Measurements from ENCODE around the gene HINT1.

HINT1 gene

GRCh38 chr5:131151216-131151615 lies 13.8 kb downstream of the HINT1 start:
- DNase-seq, result no peak
- H3F3A ChIP-seq (ENCODE audit: insufficient read depth, low read length), result 0 out of 2 replicates have a peak, but pooled peaks cover 4% of the 10 kb centered on the region
- H3K4me2 ChIP-seq (ENCODE audit: low read depth, low read length), result no peak overlapping the region

GRCh38 chr5:131150408-131150807 lies 14.6 kb downstream of the HINT1 start:
- TF ChIP-seq EZH2phosphoT487 (IDR thresholded peaks at IDR 0.05; ENCODE audit: low read length) (no peak), CTCF (IDR thresholded peaks at IDR 0.05; ENCODE audit: low read length) (no peak), EZH2 (optimal IDR thresholded peaks at IDR 0.05; ENCODE audit: low read depth, low read length) (no peak)
- no peaks in the 10 kb centered on the region for H3K36me3 ChIP-seq (replicated peaks; ENCODE audit: insufficient read depth, low read length)
- no peak overlapping the region for H3K4me3 ChIP-seq (ENCODE audit: low read length)
- no peak overlapping the region for H3K27ac ChIP-seq (ENCODE audit: low read length)
- no peak overlapping the region for H3K9ac ChIP-seq (ENCODE audit: low read length)
- H2AFZ ChIP-seq (ENCODE audit: low read length), result no peak overlapping the region
- H3K27me3 ChIP-seq (replicated peaks; ENCODE audit: insufficient read depth, low read length), result no peaks in the 10 kb centered on the region
- H3F3A ChIP-seq (ENCODE audit: insufficient read depth, low read length), result 0 out of 2 replicates have a peak, but pooled peaks cover 2% of the 10 kb centered on the region
- no peak overlapping the region for H3K4me2 ChIP-seq (ENCODE audit: low read depth, low read length)
- H3K4me1 ChIP-seq (ENCODE audit: low read length), result no peaks in the 10 kb centered on the region
- no peaks in the 10 kb centered on the region for H3K9me2 ChIP-seq (replicated peaks; ENCODE audit: insufficient read depth, low read length)
- no peaks in the 10 kb centered on the region for H3K79me2 ChIP-seq (ENCODE audit: low read length)
- DNase-seq, result no peak
- H3K9me3 ChIP-seq (replicated peaks; ENCODE audit: insufficient read depth, low read length), result no peaks in the 10 kb centered on the region
- no peaks in the 10 kb centered on the region for H4K20me1 ChIP-seq (ENCODE audit: insufficient read depth, low read length)

More at GRCh38 chr5:131151216-131151615, 13.8 kb downstream of the HINT1 start:
- H3K36me3 ChIP-seq (replicated peaks; ENCODE audit: insufficient read depth, low read length), result no peaks in the 10 kb centered on the region
- no peaks in the 10 kb centered on the region for H4K20me1 ChIP-seq (ENCODE audit: insufficient read depth, low read length)
- H3K9me3 ChIP-seq (replicated peaks; ENCODE audit: insufficient read depth, low read length), result no peaks in the 10 kb centered on the region
- TF ChIP-seq EZH2phosphoT487 (IDR thresholded peaks at IDR 0.05; ENCODE audit: low read length), result no peak
- no peak overlapping the region for H3K4me3 ChIP-seq (ENCODE audit: low read length)
- H2AFZ ChIP-seq (ENCODE audit: low read length), result no peak overlapping the region
- H3K9ac ChIP-seq (ENCODE audit: low read length), result no peak overlapping the region
- H3K27me3 ChIP-seq (replicated peaks; ENCODE audit: insufficient read depth, low read length), result no peaks in the 10 kb centered on the region
- no peaks in the 10 kb centered on the region for H3K79me2 ChIP-seq (ENCODE audit: low read length)
- H3K4me1 ChIP-seq (ENCODE audit: low read length), result no peaks in the 10 kb centered on the region
- no peak overlapping the region for H3K27ac ChIP-seq (ENCODE audit: low read length)
- no peaks in the 10 kb centered on the region for H3K9me2 ChIP-seq (replicated peaks; ENCODE audit: insufficient read depth, low read length)

- Histone ChIP-seq H3K36me3 (replicated peaks; ENCODE audit: insufficient read depth, low read length) (no peaks in the 10 kb centered on the region), H3K79me2 (ENCODE audit: low read length) (no peaks in the 10 kb centered on the region), H3K9me3 (replicated peaks; ENCODE audit: insufficient read depth, low read length) (no peaks in the 10 kb centered on the region), H3K4me3 (ENCODE audit: low read length) (no peak overlapping the region), H3F3A (ENCODE audit: insufficient read depth, low read length) (no peaks in the 10 kb centered on the region), H3K27ac (ENCODE audit: low read length) (no peak overlapping the region), H4K20me1 (ENCODE audit: insufficient read depth, low read length) (no peaks in the 10 kb centered on the region), H3K27me3 (replicated peaks; ENCODE audit: insufficient read depth, low read length) (no peaks in the 10 kb centered on the region), H3K4me2 (ENCODE audit: low read depth, low read length) (no peak overlapping the region), H3K9ac (ENCODE audit: low read length) (no peak overlapping the region), H3K9me2 (replicated peaks; ENCODE audit: insufficient read depth, low read length) (no peaks in the 10 kb centered on the region), H3K4me1 (ENCODE audit: low read length) (no peaks in the 10 kb centered on the region), H2AFZ (ENCODE audit: low read length) (no peak overlapping the region)
- TF ChIP-seq EZH2 (optimal IDR thresholded peaks at IDR 0.05; ENCODE audit: low read depth, low read length), result no peak
- no peak for TF ChIP-seq EZH2phosphoT487 (IDR thresholded peaks at IDR 0.05; ENCODE audit: low read length)
- no peak for TF ChIP-seq CTCF (IDR thresholded peaks at IDR 0.05; ENCODE audit: low read length)
- DNase-seq, result no peak
Observed at GRCh38 chr5:131148835-131149234, 16.2 kb downstream of the HINT1 start.

GRCh38 chr5:131147258-131147657 lies 17.8 kb downstream of the HINT1 start:
- Histone ChIP-seq H3K4me2 (ENCODE audit: low read depth, low read length) (no peak overlapping the region), H3K9me2 (replicated peaks; ENCODE audit: insufficient read depth, low read length) (no peaks in the 10 kb centered on the region), H3K9me3 (replicated peaks; ENCODE audit: insufficient read depth, low read length) (no peaks in the 10 kb centered on the region), H4K20me1 (ENCODE audit: insufficient read depth, low read length) (no peaks in the 10 kb centered on the region), H3F3A (ENCODE audit: insufficient read depth, low read length) (no peaks in the 10 kb centered on the region), H3K4me1 (ENCODE audit: low read length) (0 out of 2 replicates have a peak, but pooled peaks cover 9% of the 10 kb centered on the region), H3K79me2 (ENCODE audit: low read length) (no peaks in the 10 kb centered on the region), H3K27me3 (replicated peaks; ENCODE audit: insufficient read depth, low read length) (no peaks in the 10 kb centered on the region), H2AFZ (ENCODE audit: low read length) (no peak overlapping the region), H3K4me3 (ENCODE audit: low read length) (no peak overlapping the region), H3K9ac (ENCODE audit: low read length) (no peak overlapping the region), H3K36me3 (replicated peaks; ENCODE audit: insufficient read depth, low read length) (no peaks in the 10 kb centered on the region), H3K27ac (ENCODE audit: low read length) (no peak overlapping the region)
- TF ChIP-seq EZH2 (optimal IDR thresholded peaks at IDR 0.05; ENCODE audit: low read depth, low read length) (no peak), CTCF (IDR thresholded peaks at IDR 0.05; ENCODE audit: low read length) (no peak), EZH2phosphoT487 (IDR thresholded peaks at IDR 0.05; ENCODE audit: low read length) (no peak)
- no peak for DNase-seq
